ENCODE results near the gene CHURC1.

CHURC1 gene

GRCh38 chr14:64937171-64937820 is 23.0 kb downstream of the CHURC1 start:
- TF ChIP-seq CTCF (conservative IDR thresholded peaks at IDR 0.05; ENCODE audit: low read depth, low read length) = no peak
- no peak for DNase-seq (ENCODE audit: low read depth)
- H3K4me3 ChIP-seq (ENCODE audit: low read length) = no peak overlapping the region

GRCh38 chr14:64937821-64938193 is 23.6 kb downstream of the CHURC1 start:
- no peak overlapping the region for H3K4me3 ChIP-seq (ENCODE audit: low read length)
- DNase-seq (ENCODE audit: low read depth) = no peak
- TF ChIP-seq CTCF (conservative IDR thresholded peaks at IDR 0.05; ENCODE audit: low read depth, low read length) = peak; percentile 43

- H3K4me3 ChIP-seq (ENCODE audit: low read length) = no peak overlapping the region
- DNase-seq (ENCODE audit: low read depth) = no peak
- TF ChIP-seq CTCF (conservative IDR thresholded peaks at IDR 0.05; ENCODE audit: low read depth, low read length) = no peak
Measured at GRCh38 chr14:64938972-64939816, 24.9 kb downstream of the CHURC1 start.

- TF ChIP-seq CTCF (conservative IDR thresholded peaks at IDR 0.05; ENCODE audit: low read depth, low read length) = no peak
- DNase-seq (ENCODE audit: low read depth) = no peak
- no peak overlapping the region for H3K4me3 ChIP-seq (ENCODE audit: low read length)
Measured at GRCh38 chr14:64939817-64940190, 25.5 kb downstream of the CHURC1 start.

GRCh38 chr14:64940336-64940910 is 26.2 kb downstream of the CHURC1 start:
- DNase-seq (ENCODE audit: low read depth) = no peak
- TF ChIP-seq CTCF (conservative IDR thresholded peaks at IDR 0.05; ENCODE audit: low read depth, low read length) = no peak
- no peak overlapping the region for H3K4me3 ChIP-seq (ENCODE audit: low read length)

- no peak within 1 kb of the TSS for H3K4me3 ChIP-seq (ENCODE audit: low read length)
- no peak for DNase-seq (ENCODE audit: low read depth)
- TF ChIP-seq CTCF (conservative IDR thresholded peaks at IDR 0.05; ENCODE audit: low read depth, low read length) = no peak
Measured at GRCh38 chr14:64942531-64943111, 28.4 kb downstream of the CHURC1 start, which contains the start of gene GPX2. GPX2 (minus strand) TSS chr14:64942745; CDS start chr14:64942726, 19 bp downstream.

All from retinal pigment epithelial cell (primary cell).